Hippocampal formation (tissue), 2 donors: ENCODE measurements around the gene IPO9.

Source experiments
- DNase-seq, 2 donors: peaks; one replicate each; lab custom pipeline; 2025; lab: John Stamatoyannopoulos, UW

Gene IPO9

GRCh38 chr1:201905234-201905890, 76.4 kb downstream of the IPO9 start:
- DNase-seq = no peak

GRCh38 chr1:201906336-201906735, 77.4 kb downstream of the IPO9 start:
- DNase-seq = no peak

- DNase-seq = no peak
Observed at GRCh38 chr1:201907621-201908020, 78.7 kb downstream of the IPO9 start.

GRCh38 chr1:201911826-201912571, 83.0 kb downstream of the IPO9 start:
- no peak for DNase-seq

GRCh38 chr1:201912832-201913231, 83.9 kb downstream of the IPO9 start:
- no peak for DNase-seq

- no peak for DNase-seq
Observed at GRCh38 chr1:201914456-201915235, 85.7 kb downstream of the IPO9 start.

GRCh38 chr1:201916649-201917249, 87.8 kb downstream of the IPO9 start:
- no peak for DNase-seq

GRCh38 chr1:201917362-201918033, 88.5 kb downstream of the IPO9 start:
- DNase-seq = no peak

GRCh38 chr1:201918343-201918742, 89.4 kb downstream of the IPO9 start:
- DNase-seq = no peak

GRCh38 chr1:201921952-201922558, 93.1 kb downstream of the IPO9 start:
- no peak for DNase-seq

- DNase-seq = no peak
Observed at GRCh38 chr1:201925301-201925567, 96.3 kb downstream of the IPO9 start.

- no peak for DNase-seq
Observed at GRCh38 chr1:201925981-201926645, 97.2 kb downstream of the IPO9 start.

- no peak for DNase-seq
Observed at GRCh38 chr1:201928266-201928665, 99.3 kb downstream of the IPO9 start.

- no peak for DNase-seq
Observed at GRCh38 chr1:201930137-201930536, 101.2 kb downstream of the IPO9 start.

GRCh38 chr1:201930803-201931202, 101.8 kb downstream of the IPO9 start:
- DNase-seq = no peak
